22Rv1 (cell line): Measurements from ENCODE around the gene ZNG1A.
A peak's percentile ranks its signal among the peaks of the same experiment; 100 is the strongest.
"Not testable (repeated sequence)": the region's sequence is repeated elsewhere in the genome, so short reads cannot be mapped to it uniquely, and the experiment has no call there.

ENCODE experiments used
- H3K27ac ChIP-seq: fragments of 450-650 bp; 2 replicates; pipeline ENCODE4 v1.5.1; 2017
- ZFX ChIP-seq: fragments of 450-650 bp; IDR thresholded peaks from 2 replicates; pipeline ENCODE4 v1.6.1; 2017; ENCODE audit warnings: antibody characterized with exemption, borderline replicate concordance
- TF ChIP-seq, protein P1 (sequence below): fragments of 450-650 bp; IDR thresholded peaks from 2 replicates; pipeline ENCODE4 v1.5.1; 2017; ENCODE audit warnings: mild to moderate bottlenecking

The ZNG1A gene

GRCh38 chr9:211557-211956, 32.7 kb upstream of the ZNG1A start:
- TF ChIP-seq ZFX, result no peak
- TF ChIP-seq, protein P1, sequence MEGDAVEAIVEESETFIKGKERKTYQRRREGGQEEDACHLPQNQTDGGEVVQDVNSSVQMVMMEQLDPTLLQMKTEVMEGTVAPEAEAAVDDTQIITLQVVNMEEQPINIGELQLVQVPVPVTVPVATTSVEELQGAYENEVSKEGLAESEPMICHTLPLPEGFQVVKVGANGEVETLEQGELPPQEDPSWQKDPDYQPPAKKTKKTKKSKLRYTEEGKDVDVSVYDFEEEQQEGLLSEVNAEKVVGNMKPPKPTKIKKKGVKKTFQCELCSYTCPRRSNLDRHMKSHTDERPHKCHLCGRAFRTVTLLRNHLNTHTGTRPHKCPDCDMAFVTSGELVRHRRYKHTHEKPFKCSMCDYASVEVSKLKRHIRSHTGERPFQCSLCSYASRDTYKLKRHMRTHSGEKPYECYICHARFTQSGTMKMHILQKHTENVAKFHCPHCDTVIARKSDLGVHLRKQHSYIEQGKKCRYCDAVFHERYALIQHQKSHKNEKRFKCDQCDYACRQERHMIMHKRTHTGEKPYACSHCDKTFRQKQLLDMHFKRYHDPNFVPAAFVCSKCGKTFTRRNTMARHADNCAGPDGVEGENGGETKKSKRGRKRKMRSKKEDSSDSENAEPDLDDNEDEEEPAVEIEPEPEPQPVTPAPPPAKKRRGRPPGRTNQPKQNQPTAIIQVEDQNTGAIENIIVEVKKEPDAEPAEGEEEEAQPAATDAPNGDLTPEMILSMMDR, result no peak
- no peak overlapping the region for H3K27ac ChIP-seq

GRCh38 chr9:211036-211435, 32.2 kb upstream of the ZNG1A start:
- H3K27ac ChIP-seq, result no peak overlapping the region
- no peak for TF ChIP-seq ZFX
- TF ChIP-seq, protein P1, result no peak

- TF ChIP-seq ZFX, result no peak
- TF ChIP-seq, protein P1, result no peak
- no peak overlapping the region for H3K27ac ChIP-seq
Measured at GRCh38 chr9:209143-209758, 30.4 kb upstream of the ZNG1A start.

DNA sequence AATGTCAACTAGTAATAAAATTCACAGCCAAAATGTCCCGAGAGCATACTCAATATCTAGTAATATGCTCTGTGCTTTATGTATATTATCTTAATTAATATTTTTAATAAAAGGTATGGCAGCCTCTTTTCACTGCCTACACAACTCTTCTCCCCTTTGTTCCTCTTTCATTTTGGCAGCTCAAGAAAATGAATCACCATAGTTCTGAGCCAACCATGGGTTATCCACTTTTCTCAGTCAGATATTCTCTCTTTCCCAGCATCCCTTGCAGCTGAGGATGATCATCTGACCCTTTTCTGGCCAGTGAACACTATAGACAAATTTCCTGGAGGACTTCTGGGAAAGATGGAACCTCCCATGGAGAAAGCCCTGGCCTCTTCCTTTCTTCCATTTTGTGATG, 27.6 kb upstream of the ZNG1A start:
- no peak for TF ChIP-seq ZFX
- TF ChIP-seq, protein P1, result no peak
- no peak overlapping the region for H3K27ac ChIP-seq

GRCh38 chr9:199601-200000, 20.7 kb upstream of the ZNG1A start:
- not testable (repeated sequence) for H3K27ac ChIP-seq

- peak overlapping the region; percentile 58 for H3K27ac ChIP-seq
Measured at GRCh38 chr9:178140-178825, 573 bp downstream of the ZNG1A start.

- not testable (repeated sequence) for H3K27ac ChIP-seq
Measured at GRCh38 chr9:169757-170156, 9.1 kb downstream of the ZNG1A start.

DNA sequence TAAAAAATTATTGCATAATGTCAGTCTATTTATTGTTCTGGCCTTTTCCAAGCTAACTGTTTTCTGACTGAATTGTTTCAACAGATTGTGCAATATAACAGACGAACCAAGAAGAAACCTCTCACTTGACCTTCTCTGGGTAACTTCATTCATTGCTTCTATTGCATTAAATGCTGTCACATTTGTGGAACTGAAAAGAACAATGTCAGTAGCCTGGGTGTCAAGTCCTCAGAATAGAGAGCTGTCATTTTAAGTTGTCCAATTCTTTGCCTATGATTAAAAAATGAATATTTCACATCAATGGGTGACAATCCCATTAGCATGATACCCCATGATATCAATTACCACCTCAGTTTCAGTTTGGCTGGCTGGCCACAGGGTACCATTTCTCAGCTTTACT, 19.0 kb downstream of the ZNG1A start:
- not testable (repeated sequence) for H3K27ac ChIP-seq

DNA sequence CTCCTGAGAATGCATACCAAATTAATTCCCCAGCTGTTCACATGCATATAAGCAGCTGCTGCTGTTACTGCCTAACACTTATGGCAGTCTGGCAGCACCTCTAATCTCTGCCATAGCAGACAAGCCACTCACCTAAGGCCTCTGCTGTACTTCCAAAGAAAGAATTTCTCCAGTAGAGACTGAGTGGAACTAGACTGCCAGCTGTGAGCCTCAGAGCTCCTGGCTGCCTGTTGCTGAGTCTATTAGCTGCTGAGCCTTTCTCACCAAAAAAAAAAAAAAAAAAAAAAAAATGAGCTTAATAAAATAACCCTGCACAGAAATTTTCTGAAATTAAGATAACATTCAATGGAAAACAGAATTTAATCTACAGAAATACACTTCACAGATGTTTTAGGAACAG, 27.7 kb downstream of the ZNG1A start:
- H3K27ac ChIP-seq, result not testable (repeated sequence)

DNA sequence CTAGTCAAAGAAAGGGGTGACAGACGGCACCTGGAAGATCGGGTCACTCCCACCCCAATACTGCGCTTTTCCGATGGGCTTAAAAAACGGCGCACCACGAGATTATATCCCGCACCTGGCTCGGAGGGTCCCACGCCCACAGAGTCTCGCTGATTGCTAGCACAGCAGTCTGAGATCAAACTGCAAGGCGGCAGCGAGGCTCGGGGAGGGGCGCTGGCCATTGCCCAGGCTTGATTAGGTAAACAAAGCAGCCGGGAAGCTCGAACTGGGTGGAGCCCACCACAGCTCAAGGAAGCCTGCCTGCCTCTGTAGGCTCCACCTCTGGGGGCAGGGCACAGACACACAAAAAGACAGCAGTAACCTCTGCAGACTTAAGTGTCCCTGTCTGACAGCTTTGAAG, 39.0 kb downstream of the ZNG1A start:
- H3K27ac ChIP-seq, result not testable (repeated sequence)

- not testable (repeated sequence) for H3K27ac ChIP-seq
Measured at GRCh38 chr9:117995-118467, 60.8 kb downstream of the ZNG1A start, which contains the start of gene FOXD4. Gene FOXD4 (minus strand): TSS chr9:118417. CDS start chr9:118119, 298 bp downstream.

- not testable (repeated sequence) for H3K27ac ChIP-seq
Measured at GRCh38 chr9:117144-117994, 61.5 kb downstream of the ZNG1A start.

DNA sequence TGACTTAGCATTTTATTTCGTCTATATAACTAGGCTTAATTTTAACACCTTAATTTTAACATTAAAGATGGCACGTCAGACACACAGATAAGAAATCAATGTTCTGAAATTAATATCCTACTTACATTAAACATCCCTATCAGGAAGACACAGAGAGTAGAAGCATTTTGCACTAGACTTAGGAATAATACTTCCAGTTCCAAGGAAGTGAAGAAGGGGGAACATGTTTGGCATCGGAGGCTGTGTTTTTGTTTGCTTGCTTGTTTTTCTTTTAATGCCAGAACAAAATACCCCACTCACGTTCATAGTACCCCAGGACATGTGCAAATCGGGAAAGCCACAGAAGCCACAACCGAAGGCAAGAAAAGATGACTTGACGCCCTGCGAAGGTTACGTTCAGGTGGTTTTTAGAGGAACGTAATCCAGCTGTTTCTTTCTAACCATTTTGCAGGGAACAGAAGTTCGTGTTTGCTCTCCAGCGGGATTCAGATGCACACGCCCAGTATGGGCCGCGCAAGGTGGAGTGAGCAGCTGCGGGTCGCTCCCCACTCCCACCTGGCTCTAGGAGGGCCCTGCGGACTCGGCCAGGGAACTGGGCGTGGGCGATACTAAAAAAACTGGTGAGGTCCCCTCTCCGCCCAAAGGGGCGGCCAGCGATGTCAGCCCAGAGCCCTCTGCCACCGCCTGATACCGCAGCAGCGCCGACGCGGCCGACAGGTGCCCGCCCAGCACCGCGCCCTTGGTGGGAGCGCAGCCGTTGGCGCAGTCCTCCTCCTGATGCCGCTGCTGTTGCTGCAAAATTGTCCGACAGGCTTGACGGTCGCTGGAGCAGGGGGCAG, 62.4 kb downstream of the ZNG1A start:
- H3K27ac ChIP-seq, result not testable (repeated sequence)

GRCh38 chr9:115118-115451, 63.8 kb downstream of the ZNG1A start:
- not testable (repeated sequence) for H3K27ac ChIP-seq
